ENCODE measurements around the gene SKAP1.
"Not testable (repeated sequence)": the region's sequence is repeated elsewhere in the genome, so short reads cannot be mapped to it uniquely, and the experiment has no call there.

SKAP1 gene

DNA sequence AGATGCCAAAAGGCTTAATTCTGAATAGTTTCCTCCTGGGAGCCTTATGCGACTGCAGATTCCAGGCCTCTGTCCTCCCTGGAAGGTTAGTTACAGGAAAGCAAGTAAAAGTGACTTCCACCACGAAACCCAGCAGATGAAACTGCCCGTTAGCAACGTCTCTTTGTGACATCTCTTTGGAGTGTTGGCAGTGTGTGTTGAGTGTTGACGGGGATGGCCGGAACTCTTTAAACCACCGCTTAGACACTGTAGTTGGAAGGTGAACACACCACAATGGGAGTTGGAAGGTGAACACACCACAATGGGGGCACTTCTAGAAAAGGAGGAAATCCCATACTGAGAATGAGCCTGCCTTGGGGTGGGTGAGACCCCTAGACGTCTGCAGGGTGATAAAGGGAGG is 858 bp downstream of the SKAP1 start:
- POLR2A ChIA-PET, result no interaction called here
- DNase-seq, result peak in 1 of 3 donors; percentile 37
- H3K36me3 ChIP-seq (ENCODE audit: control insufficient read depth in 4 of 4, insufficient read depth in 4 of 4, low read length in 3 of 4), result no peaks in the 10 kb centered on the region
- peaks cover 0 to 5% (median 0%) of the 10 kb centered on the region in 5 experiments for H3K27me3 ChIP-seq (replicated peaks in 2 of 5; ENCODE audit: control insufficient read depth in 4 of 5, insufficient read depth in 5 of 5, low read length in 4 of 5)
- H3K9me3 ChIP-seq (ENCODE audit: control extremely low read depth in 1 of 5, control insufficient read depth in 4 of 5, insufficient read depth in 2 of 5, low read depth in 1 of 5, low read length in 4 of 5), result no peaks in the 10 kb centered on the region
- peak overlapping the region in 4 of 7 experiments; percentile 53 to 70 (median 64) for H3K4me3 ChIP-seq (ENCODE audit: control insufficient read depth in 1 of 7, extremely low read depth in 1 of 7, insufficient read depth in 4 of 7, low read depth in 2 of 7, low read length in 6 of 7)
- 17% methylated on average over 4 of the region's 8 CpGs for WGBS (ENCODE audit: insufficient coverage)
- H3K4me1 ChIP-seq (ENCODE audit: control extremely low read depth in 1 of 4, control insufficient read depth in 4 of 4, insufficient read depth in 4 of 4, low read length in 3 of 4), result peaks cover 18 to 43% (median 20%) of the 10 kb centered on the region in 4 experiments
- CTCF ChIA-PET, result interaction anchor here (1.3 kb wide), 1 partner anchor 11 kb away, joined by 4 read pairs; no protein-coding TSS in a partner anchor
- no peak overlapping the region for H3K27ac ChIP-seq (ENCODE audit: insufficient read depth in 1 of 2, low read depth in 1 of 2, low read length in 2 of 2, poor library complexity in 1 of 2, severe bottlenecking in 2 of 2)

DNA sequence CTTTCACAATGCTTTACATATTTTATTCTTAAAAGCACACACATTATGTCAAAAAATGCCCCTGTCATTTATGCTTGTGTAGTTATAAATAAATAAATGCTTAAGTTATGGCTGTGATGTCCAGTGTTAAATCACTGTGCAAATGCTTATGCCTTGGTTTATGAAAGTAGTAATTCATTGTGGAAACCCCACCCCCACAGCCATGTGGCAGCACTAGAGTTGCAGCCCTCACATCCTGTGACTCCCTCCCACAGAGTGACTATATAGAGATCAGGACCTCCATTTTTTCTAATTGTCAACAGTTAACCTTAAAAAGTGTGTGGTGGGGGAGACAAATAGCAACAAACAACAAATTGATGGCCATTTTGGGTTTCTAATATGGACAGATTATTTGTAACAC is 2.4 kb downstream of the SKAP1 start:
- ChIA-PET POLR2A (no interaction called here), CTCF (interaction anchor here (1.2 kb wide), 1 partner anchor 40 kb away, joined by 3 read pairs; no protein-coding TSS in a partner anchor)
- H3K9me3 ChIP-seq (ENCODE audit: control extremely low read depth in 1 of 5, control insufficient read depth in 4 of 5, insufficient read depth in 2 of 5, low read depth in 1 of 5, low read length in 4 of 5), result no peaks in the 10 kb centered on the region
- DNase-seq, result peak in 2 of 3 donors; percentile 57 to 74
- no peak overlapping the region for H3K27ac ChIP-seq (ENCODE audit: insufficient read depth in 1 of 2, low read depth in 1 of 2, low read length in 2 of 2, poor library complexity in 1 of 2, severe bottlenecking in 2 of 2)
- peaks cover 18 to 43% (median 20%) of the 10 kb centered on the region in 4 experiments for H3K4me1 ChIP-seq (ENCODE audit: control extremely low read depth in 1 of 4, control insufficient read depth in 4 of 4, insufficient read depth in 4 of 4, low read length in 3 of 4)
- peak overlapping the region in 1 of 7 experiments; percentile 13 for H3K4me3 ChIP-seq (ENCODE audit: control insufficient read depth in 1 of 7, extremely low read depth in 1 of 7, insufficient read depth in 4 of 7, low read depth in 2 of 7, low read length in 6 of 7)
- no peaks in the 10 kb centered on the region for H3K36me3 ChIP-seq (ENCODE audit: control insufficient read depth in 4 of 4, insufficient read depth in 4 of 4, low read length in 3 of 4)
- H3K27me3 ChIP-seq (replicated peaks in 2 of 5; ENCODE audit: control insufficient read depth in 4 of 5, insufficient read depth in 5 of 5, low read length in 4 of 5), result peaks cover 0 to 5% (median 0%) of the 10 kb centered on the region in 5 experiments

DNA sequence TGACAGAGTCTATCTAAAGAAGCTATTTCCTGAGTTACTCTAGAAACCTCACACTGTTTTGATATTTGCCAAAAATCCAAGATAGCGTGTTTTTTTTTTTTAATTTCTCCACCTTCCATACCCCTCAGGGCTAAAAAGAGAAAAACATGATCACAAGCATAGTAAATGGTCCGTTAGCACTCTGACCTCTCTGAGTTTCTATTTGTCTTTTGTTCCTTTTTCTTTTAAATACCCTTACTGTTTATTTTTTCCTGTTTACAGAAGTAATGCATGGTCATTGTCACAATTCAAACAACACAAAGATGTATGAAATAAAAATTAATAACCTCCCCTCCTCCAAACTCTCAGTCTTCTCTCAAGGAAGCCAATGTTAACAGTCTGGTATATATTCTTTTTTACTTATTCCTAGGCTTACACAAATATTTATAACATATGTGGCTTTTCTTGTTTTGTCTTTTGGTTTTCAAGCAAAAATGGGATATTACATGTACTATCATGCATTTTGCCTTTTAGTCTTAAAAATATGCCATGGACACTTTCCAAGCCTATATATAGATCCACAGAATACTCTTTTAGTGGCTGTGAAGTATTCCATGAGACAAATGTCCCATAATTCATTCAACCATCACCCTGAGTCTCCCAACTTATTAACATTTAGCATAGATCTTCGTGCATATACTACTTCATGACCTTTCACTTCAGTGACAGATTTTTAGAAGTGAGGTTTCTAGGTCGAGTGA is 3.1 kb downstream of the SKAP1 start:
- CTCF ChIA-PET, result interaction anchor here (0.7 to 1.0 kb wide), 2 partner anchors 11 to 13 kb away, joined by 3 to 6 read pairs; no protein-coding TSS in a partner anchor
- H3K4me3 ChIP-seq (ENCODE audit: control insufficient read depth in 1 of 7, extremely low read depth in 1 of 7, insufficient read depth in 4 of 7, low read depth in 2 of 7, low read length in 6 of 7), result no peak overlapping the region
- H3K27me3 ChIP-seq (replicated peaks in 2 of 5; ENCODE audit: control insufficient read depth in 4 of 5, insufficient read depth in 5 of 5, low read length in 4 of 5), result peaks cover 0 to 5% (median 0%) of the 10 kb centered on the region in 5 experiments
- no peaks in the 10 kb centered on the region for H3K36me3 ChIP-seq (ENCODE audit: control insufficient read depth in 4 of 4, insufficient read depth in 4 of 4, low read length in 3 of 4)
- POLR2A ChIA-PET, result no interaction called here
- WGBS (ENCODE audit: insufficient coverage), result 80% methylated on average over 1 of the region's 4 CpGs
- no peaks in the 10 kb centered on the region for H3K9me3 ChIP-seq (ENCODE audit: control extremely low read depth in 1 of 5, control insufficient read depth in 4 of 5, insufficient read depth in 2 of 5, low read depth in 1 of 5, low read length in 4 of 5)
- H3K27ac ChIP-seq (ENCODE audit: insufficient read depth in 1 of 2, low read depth in 1 of 2, low read length in 2 of 2, poor library complexity in 1 of 2, severe bottlenecking in 2 of 2), result no peak overlapping the region
- H3K4me1 ChIP-seq (ENCODE audit: control extremely low read depth in 1 of 4, control insufficient read depth in 4 of 4, insufficient read depth in 4 of 4, low read length in 3 of 4), result peaks cover 18 to 43% (median 20%) of the 10 kb centered on the region in 4 experiments
- no peak for DNase-seq

DNA sequence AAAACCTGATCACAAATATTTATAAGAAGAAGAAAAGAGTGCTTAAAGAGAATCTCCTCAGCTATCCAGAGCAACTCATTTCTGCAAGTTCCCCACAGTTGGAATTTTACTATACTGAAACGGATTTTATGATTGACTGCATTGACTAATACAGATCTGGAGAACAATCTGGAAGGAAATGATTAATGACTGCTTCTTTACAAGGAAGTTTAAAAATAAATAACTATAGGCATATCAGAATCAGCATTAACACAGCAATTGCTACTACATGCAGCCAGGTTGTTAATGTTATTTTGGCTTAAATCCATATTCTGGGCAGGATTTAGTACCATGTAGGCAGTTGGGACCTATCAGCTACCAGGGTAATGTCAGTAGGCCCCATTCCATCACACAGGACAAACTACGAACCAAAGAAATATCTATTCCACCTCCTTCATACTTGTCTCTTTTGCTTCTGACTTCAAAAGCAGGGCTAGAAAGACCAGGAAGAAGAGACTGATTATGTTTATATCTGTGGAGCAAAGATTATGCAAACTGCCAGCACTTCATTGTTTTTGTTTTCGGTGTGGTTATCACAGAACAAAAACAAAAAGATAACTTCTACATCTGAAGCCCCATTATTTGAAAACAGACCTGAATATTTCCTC is 3.9 kb downstream of the SKAP1 start:
- DNase-seq, result peak in 1 of 3 donors; percentile 15
- POLR2A ChIA-PET, result no interaction called here
- Histone ChIP-seq H3K36me3 (ENCODE audit: control insufficient read depth in 4 of 4, insufficient read depth in 4 of 4, low read length in 3 of 4) (no peaks in the 10 kb centered on the region), H3K4me3 (ENCODE audit: control insufficient read depth in 1 of 7, extremely low read depth in 1 of 7, insufficient read depth in 4 of 7, low read depth in 2 of 7, low read length in 6 of 7) (peak overlapping the region in 1 of 7 experiments; percentile 5), H3K27me3 (replicated peaks in 2 of 5; ENCODE audit: control insufficient read depth in 4 of 5, insufficient read depth in 5 of 5, low read length in 4 of 5) (peaks cover 0 to 3% (median 0%) of the 10 kb centered on the region in 5 experiments), H3K9me3 (ENCODE audit: control extremely low read depth in 1 of 5, control insufficient read depth in 4 of 5, insufficient read depth in 2 of 5, low read depth in 1 of 5, low read length in 4 of 5) (no peaks in the 10 kb centered on the region), H3K4me1 (ENCODE audit: control extremely low read depth in 1 of 4, control insufficient read depth in 4 of 4, insufficient read depth in 4 of 4, low read length in 3 of 4) (peaks cover 18 to 43% (median 20%) of the 10 kb centered on the region in 4 experiments), H3K27ac (ENCODE audit: insufficient read depth in 1 of 2, low read depth in 1 of 2, low read length in 2 of 2, poor library complexity in 1 of 2, severe bottlenecking in 2 of 2) (no peak overlapping the region)
- CTCF ChIA-PET, result interaction anchor here (0.7 to 1.4 kb wide), 3 partner anchors 8 to 13 kb away, joined by 3 to 6 read pairs (median 6); no protein-coding TSS in a partner anchor
- WGBS (ENCODE audit: insufficient coverage), result 80% methylated on average over 1 of the region's 3 CpGs

DNA sequence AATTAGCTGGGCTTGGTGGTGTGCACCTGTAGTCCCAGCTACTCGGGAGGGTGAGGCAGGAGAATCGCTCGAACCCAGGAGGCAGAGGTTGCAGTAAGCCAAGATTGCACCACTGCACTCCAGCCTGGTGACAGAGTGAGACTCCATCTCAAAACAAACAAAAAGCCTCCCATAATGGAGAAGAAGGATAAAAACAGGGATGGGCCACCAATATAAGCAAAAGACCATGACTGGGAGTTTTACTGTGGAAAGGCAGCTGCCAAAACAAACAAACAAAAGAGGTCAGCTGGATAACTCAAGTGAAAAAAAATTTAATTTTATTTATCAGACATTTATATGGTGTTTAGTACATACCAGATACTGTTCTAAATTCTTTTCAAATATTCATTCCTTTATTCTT is 8.0 kb downstream of the SKAP1 start:
- 100% methylated on average over 1 of the region's 3 CpGs for WGBS (ENCODE audit: insufficient coverage)

DNA sequence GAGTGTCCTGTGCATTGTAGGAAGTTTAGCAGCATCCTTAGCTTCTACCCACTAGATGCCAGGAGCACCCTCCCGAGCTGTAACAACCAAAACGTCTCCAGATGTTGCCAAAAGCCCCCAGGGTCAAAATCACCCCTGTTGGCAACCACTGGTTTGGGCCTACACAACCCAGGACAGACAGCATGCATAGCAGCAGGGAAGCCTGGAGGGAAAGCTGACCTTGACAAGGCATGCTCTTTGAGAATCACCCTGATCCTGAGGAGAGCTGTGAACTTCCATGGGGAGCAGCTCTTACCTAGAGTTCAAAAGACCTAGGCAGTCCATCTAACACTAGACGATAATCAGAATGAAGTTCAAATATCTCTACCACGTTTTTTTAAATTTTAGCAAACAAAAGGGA is 9.2 kb downstream of the SKAP1 start:
- Histone ChIP-seq H3K27me3 (replicated peaks in 2 of 5; ENCODE audit: control insufficient read depth in 4 of 5, insufficient read depth in 5 of 5, low read length in 4 of 5) (no peaks in the 10 kb centered on the region), H3K4me1 (ENCODE audit: control extremely low read depth in 1 of 4, control insufficient read depth in 4 of 4, insufficient read depth in 4 of 4, low read length in 3 of 4) (peaks cover 0 to 2% (median under 1%) of the 10 kb centered on the region in 4 experiments), H3K4me3 (ENCODE audit: control insufficient read depth in 1 of 7, extremely low read depth in 1 of 7, insufficient read depth in 4 of 7, low read depth in 2 of 7, low read length in 6 of 7) (no peak overlapping the region), H3K9me3 (ENCODE audit: control extremely low read depth in 1 of 5, control insufficient read depth in 4 of 5, insufficient read depth in 2 of 5, low read depth in 1 of 5, low read length in 4 of 5) (no peaks in the 10 kb centered on the region), H3K27ac (ENCODE audit: insufficient read depth in 1 of 2, low read depth in 1 of 2, low read length in 2 of 2, poor library complexity in 1 of 2, severe bottlenecking in 2 of 2) (no peak overlapping the region), H3K36me3 (ENCODE audit: control insufficient read depth in 4 of 4, insufficient read depth in 4 of 4, low read length in 3 of 4) (no peaks in the 10 kb centered on the region)
- WGBS (ENCODE audit: insufficient coverage), result 94% methylated on average over 2 of the region's 4 CpGs
- CTCF ChIA-PET, result interaction anchor here (3.4 kb wide), 1 partner anchor 11 kb away, joined by 15 read pairs; no protein-coding TSS in a partner anchor
- DNase-seq, result no peak
- POLR2A ChIA-PET, result no interaction called here

More for the DNA sequence above, 8.0 kb downstream of the SKAP1 start:
- H3K9me3 ChIP-seq (ENCODE audit: control extremely low read depth in 1 of 5, control insufficient read depth in 4 of 5, insufficient read depth in 2 of 5, low read depth in 1 of 5, low read length in 4 of 5); POLR2A ChIA-PET; H3K27ac ChIP-seq (ENCODE audit: insufficient read depth in 1 of 2, low read depth in 1 of 2, low read length in 2 of 2, poor library complexity in 1 of 2, severe bottlenecking in 2 of 2); H3K27me3 ChIP-seq (replicated peaks in 2 of 5; ENCODE audit: control insufficient read depth in 4 of 5, insufficient read depth in 5 of 5, low read length in 4 of 5); DNase-seq; H3K4me3 ChIP-seq (ENCODE audit: control insufficient read depth in 1 of 7, extremely low read depth in 1 of 7, insufficient read depth in 4 of 7, low read depth in 2 of 7, low read length in 6 of 7); H3K36me3 ChIP-seq (ENCODE audit: control insufficient read depth in 4 of 4, insufficient read depth in 4 of 4, low read length in 3 of 4): not testable (repeated sequence)
- peaks cover 0 to 11% (median 7%) of the 10 kb centered on the region in 4 experiments for H3K4me1 ChIP-seq (ENCODE audit: control extremely low read depth in 1 of 4, control insufficient read depth in 4 of 4, insufficient read depth in 4 of 4, low read length in 3 of 4)
- CTCF ChIA-PET, result interaction anchor here (3.4 kb wide), 1 partner anchor 12 kb away, joined by 15 read pairs; no protein-coding TSS in a partner anchor

DNA sequence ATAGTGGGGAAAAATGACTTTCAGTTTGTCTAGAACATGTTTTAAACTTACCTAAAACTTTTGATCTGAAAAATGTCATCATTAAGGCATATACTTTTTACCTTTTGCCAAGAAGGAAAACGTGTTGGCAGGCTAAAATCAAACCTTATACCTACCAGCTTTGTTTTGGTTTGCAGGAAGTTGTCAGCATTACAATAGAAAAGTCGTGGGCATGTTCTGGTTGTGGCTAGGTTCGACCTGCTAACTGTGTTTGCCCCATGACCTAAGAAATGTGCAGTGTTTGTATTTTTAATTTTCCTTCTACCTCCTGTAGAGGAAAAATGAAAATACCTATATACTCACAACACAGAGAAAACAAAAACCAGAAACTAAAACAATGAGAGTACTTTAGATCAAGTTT is 13.0 kb downstream of the SKAP1 start:
- WGBS (ENCODE audit: insufficient coverage), result 20% methylated on average over 1 of the region's 3 CpGs
- DNase-seq, result no peak
- ChIA-PET POLR2A (no interaction called here), CTCF (interaction anchor here (0.6 to 0.9 kb wide), 2 partner anchors 8 to 9 kb away, joined by 3 read pairs; no protein-coding TSS in a partner anchor)
- no peaks in the 10 kb centered on the region for H3K9me3 ChIP-seq (ENCODE audit: control extremely low read depth in 1 of 5, control insufficient read depth in 4 of 5, insufficient read depth in 2 of 5, low read depth in 1 of 5, low read length in 4 of 5)
- H3K36me3 ChIP-seq (ENCODE audit: control insufficient read depth in 4 of 4, insufficient read depth in 4 of 4, low read length in 3 of 4), result no peaks in the 10 kb centered on the region
- H3K27me3 ChIP-seq (replicated peaks in 2 of 5; ENCODE audit: control insufficient read depth in 4 of 5, insufficient read depth in 5 of 5, low read length in 4 of 5), result no peaks in the 10 kb centered on the region
- peaks cover 0 to 2% (median 0%) of the 10 kb centered on the region in 4 experiments for H3K4me1 ChIP-seq (ENCODE audit: control extremely low read depth in 1 of 4, control insufficient read depth in 4 of 4, insufficient read depth in 4 of 4, low read length in 3 of 4)
- no peak overlapping the region for H3K4me3 ChIP-seq (ENCODE audit: control insufficient read depth in 1 of 7, extremely low read depth in 1 of 7, insufficient read depth in 4 of 7, low read depth in 2 of 7, low read length in 6 of 7)
- no peak overlapping the region for H3K27ac ChIP-seq (ENCODE audit: insufficient read depth in 1 of 2, low read depth in 1 of 2, low read length in 2 of 2, poor library complexity in 1 of 2, severe bottlenecking in 2 of 2)
